Neural cell (in vitro differentiated cells): Measurements from ENCODE around the gene ETNK2.

Experiments used
- EP300 ChIP-seq: fragments of 450-650 bp; conservative IDR thresholded peaks from 2 replicates; pipeline ENCODE4 v1.6.1; 2014; ENCODE audit warnings: antibody characterized with exemption, mild to moderate bottlenecking, moderate library complexity; ENCODE audit not compliant: poor library complexity, severe bottlenecking
- EZH2 ChIP-seq: fragments of 200-600, 300-800 bp; shearing (Covaris generic), sonication (generic); IDR thresholded peaks from 2 replicates; pipeline ENCODE4 v1.6.1; 2014; ENCODE audit warnings: antibody characterized with exemption, low read length, borderline replicate concordance, mild to moderate bottlenecking; ENCODE audit not compliant: insufficient read depth, poor library complexity, severe bottlenecking
- TAF1 ChIP-seq: IDR thresholded peaks from 2 replicates; pipeline ENCODE4 v1.6.1; 2012; ENCODE audit warnings: low read depth
- TF ChIP-seq, protein P1 (sequence below): fragments of 450-650 bp; IDR thresholded peaks from 2 replicates; pipeline ENCODE4 v1.5.1; 2014; ENCODE audit warnings: antibody characterized with exemption, mild to moderate bottlenecking, moderate library complexity; ENCODE audit not compliant: poor library complexity, severe bottlenecking
- TF ChIP-seq, protein P2 (sequence below): IDR thresholded peaks from 2 replicates; pipeline ENCODE4 v1.6.1; 2012; ENCODE audit warnings: borderline replicate concordance

DNA sequence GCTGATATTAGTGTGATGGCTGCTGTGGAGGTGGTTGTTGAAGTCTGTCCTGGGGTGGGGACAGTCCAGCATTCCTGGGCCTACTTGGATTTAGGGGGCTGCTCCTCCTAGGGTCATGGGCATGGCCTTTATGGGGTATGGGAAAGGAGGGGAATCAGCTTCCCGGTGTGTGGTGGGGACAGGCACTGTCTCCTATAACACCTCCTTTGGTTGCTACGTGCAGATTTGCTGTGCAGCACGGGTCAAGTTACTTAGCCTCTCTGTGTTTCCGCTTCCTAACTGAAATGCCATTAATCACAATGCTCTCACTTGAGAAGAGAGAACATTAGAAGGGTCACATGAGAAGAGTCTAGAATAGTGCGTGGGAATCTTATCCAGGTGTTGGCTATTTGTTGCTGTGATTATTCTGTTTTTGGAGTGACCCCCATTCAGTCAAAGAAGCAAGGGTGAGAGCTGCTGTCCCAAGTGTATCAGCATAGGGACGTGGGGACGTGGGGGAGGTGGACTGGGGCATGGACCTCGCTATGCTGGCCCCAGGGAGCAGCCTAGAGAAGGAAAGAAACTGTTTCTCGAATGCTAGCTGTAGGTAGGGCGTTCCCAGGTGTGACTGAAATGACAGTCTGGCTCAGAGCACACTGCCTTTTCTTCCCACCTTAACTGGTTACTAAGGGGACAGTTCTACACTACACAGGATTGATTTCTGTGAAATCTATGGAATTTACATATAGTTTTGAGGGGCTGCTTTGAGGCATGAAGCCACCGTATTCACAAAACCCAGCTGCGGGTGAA lies 59.0 kb downstream of the ETNK2 start:
- TF ChIP-seq, protein P1, sequence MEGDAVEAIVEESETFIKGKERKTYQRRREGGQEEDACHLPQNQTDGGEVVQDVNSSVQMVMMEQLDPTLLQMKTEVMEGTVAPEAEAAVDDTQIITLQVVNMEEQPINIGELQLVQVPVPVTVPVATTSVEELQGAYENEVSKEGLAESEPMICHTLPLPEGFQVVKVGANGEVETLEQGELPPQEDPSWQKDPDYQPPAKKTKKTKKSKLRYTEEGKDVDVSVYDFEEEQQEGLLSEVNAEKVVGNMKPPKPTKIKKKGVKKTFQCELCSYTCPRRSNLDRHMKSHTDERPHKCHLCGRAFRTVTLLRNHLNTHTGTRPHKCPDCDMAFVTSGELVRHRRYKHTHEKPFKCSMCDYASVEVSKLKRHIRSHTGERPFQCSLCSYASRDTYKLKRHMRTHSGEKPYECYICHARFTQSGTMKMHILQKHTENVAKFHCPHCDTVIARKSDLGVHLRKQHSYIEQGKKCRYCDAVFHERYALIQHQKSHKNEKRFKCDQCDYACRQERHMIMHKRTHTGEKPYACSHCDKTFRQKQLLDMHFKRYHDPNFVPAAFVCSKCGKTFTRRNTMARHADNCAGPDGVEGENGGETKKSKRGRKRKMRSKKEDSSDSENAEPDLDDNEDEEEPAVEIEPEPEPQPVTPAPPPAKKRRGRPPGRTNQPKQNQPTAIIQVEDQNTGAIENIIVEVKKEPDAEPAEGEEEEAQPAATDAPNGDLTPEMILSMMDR, result no peak
- TF ChIP-seq, protein P2, sequence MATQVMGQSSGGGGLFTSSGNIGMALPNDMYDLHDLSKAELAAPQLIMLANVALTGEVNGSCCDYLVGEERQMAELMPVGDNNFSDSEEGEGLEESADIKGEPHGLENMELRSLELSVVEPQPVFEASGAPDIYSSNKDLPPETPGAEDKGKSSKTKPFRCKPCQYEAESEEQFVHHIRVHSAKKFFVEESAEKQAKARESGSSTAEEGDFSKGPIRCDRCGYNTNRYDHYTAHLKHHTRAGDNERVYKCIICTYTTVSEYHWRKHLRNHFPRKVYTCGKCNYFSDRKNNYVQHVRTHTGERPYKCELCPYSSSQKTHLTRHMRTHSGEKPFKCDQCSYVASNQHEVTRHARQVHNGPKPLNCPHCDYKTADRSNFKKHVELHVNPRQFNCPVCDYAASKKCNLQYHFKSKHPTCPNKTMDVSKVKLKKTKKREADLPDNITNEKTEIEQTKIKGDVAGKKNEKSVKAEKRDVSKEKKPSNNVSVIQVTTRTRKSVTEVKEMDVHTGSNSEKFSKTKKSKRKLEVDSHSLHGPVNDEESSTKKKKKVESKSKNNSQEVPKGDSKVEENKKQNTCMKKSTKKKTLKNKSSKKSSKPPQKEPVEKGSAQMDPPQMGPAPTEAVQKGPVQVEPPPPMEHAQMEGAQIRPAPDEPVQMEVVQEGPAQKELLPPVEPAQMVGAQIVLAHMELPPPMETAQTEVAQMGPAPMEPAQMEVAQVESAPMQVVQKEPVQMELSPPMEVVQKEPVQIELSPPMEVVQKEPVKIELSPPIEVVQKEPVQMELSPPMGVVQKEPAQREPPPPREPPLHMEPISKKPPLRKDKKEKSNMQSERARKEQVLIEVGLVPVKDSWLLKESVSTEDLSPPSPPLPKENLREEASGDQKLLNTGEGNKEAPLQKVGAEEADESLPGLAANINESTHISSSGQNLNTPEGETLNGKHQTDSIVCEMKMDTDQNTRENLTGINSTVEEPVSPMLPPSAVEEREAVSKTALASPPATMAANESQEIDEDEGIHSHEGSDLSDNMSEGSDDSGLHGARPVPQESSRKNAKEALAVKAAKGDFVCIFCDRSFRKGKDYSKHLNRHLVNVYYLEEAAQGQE, result no peak
- TF ChIP-seq EZH2 (no peak), EP300 (no peak), TAF1 (no peak)
